Measurements from ENCODE around the gene FARS2.

FARS2 gene

DNA sequence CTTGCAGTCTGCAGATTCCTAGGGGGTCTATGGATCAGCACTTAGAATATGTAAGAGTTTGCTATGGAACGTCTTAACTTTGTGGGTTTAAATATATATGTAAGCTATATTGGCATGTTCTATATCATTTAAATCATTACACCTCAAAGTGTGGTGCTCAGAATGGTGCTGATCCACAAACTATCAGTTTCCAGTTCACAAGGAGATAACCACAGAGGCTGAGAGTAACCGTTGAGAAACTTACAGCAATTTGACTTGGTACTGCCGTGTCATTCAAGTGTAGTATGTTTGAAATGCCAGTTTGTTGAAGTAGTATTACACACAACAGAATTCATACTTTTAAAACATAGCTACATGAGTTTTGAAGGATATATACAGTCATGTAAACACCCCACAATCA lies 279.7 kb downstream of the FARS2 start:
- H4K91ac ChIP-seq (ENCODE audit: low read depth, low read length), result no peak overlapping the region
- H4K12ac ChIP-seq (ENCODE audit: low read depth, low read length), result no peak overlapping the region
- H2BK5ac ChIP-seq (ENCODE audit: low read depth, low read length, poor library complexity), result no peak overlapping the region
- H3K79me1 ChIP-seq (ENCODE audit: low read length), result peaks cover 2% of the 10 kb centered on the region
- no peak for DNase-seq
- H3K14ac ChIP-seq (ENCODE audit: low read length), result no peak overlapping the region
- H3K27ac ChIP-seq (ENCODE audit: low read depth, low read length), result no peak overlapping the region
- no peaks in the 10 kb centered on the region for H3K27me3 ChIP-seq (ENCODE audit: insufficient read depth, low read length)
- H3K9me3 ChIP-seq (ENCODE audit: insufficient read depth, low read depth, low read length), result no peaks in the 10 kb centered on the region
- no peaks in the 10 kb centered on the region for H3K79me2 ChIP-seq (ENCODE audit: control insufficient read depth, insufficient read depth, low read length, poor library complexity)
- no peak overlapping the region for H3K9ac ChIP-seq (ENCODE audit: low read length)
- H3K18ac ChIP-seq (ENCODE audit: low read length), result no peak overlapping the region
- no peak overlapping the region for H2BK120ac ChIP-seq (ENCODE audit: insufficient read depth, low read length, poor library complexity)
- no peak overlapping the region for H3K4ac ChIP-seq (ENCODE audit: low read depth, low read length)
- H3K4me2 ChIP-seq (ENCODE audit: low read length), result no peak overlapping the region
- no peak overlapping the region for H2BK12ac ChIP-seq (ENCODE audit: low read length)
- H3K36me3 ChIP-seq (ENCODE audit: control insufficient read depth in 1 of 2, insufficient read depth in 2 of 2, low read length in 2 of 2), result no peaks in the 10 kb centered on the region
- H3K4me1 ChIP-seq (ENCODE audit: control insufficient read depth in 1 of 2, insufficient read depth in 2 of 2, low read length in 2 of 2), result peaks cover 0 to 2% of the 10 kb centered on the region in 2 experiments
- H2AFZ ChIP-seq (ENCODE audit: insufficient read depth, low read length, poor library complexity), result no peak overlapping the region
- no peak overlapping the region for H4K8ac ChIP-seq (ENCODE audit: low read depth, low read length)
- H3K23ac ChIP-seq (ENCODE audit: low read length), result no peak overlapping the region
- no peak overlapping the region for H2AK5ac ChIP-seq (ENCODE audit: low read length)
- H3K4me3 ChIP-seq (ENCODE audit: low read depth, low read length), result no peak overlapping the region
- WGBS (ENCODE audit: extremely low coverage, insufficient coverage, insufficient read length), result no CpG with 5 or more reads among the region's 3 CpGs

DNA sequence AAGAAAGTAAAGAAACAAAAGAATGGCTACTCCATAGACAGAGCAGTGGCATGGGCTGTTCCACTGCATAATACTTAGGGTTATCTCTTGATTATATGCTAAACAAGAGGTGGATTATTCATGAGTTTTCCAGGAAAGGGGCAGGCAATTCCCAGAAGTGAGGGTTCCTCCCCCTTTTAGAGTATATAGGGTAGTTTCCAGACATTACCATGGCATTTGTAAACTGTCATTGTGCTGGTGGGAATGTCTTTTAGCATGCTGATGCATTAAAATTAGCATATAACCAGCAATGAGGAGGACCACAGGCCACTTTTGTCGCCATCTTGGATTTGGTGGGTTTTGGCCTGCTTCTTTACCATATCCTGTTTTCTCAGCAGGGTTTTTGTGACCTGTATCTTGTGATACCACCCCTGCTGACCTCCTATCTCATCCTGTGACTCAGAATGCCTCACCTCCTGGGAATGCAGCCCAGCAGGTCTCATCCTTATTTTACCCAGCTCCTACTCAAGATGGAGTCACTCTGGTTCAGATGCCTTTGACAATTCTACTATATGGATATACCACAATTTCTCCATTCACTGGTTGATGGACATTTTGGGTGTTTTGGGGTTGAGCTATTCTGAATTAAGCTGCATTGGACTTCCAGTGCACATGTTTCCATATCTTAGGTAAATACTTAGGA lies 280.6 kb downstream of the FARS2 start:
- H3K9me3 ChIP-seq (ENCODE audit: insufficient read depth, low read depth, low read length), result no peaks in the 10 kb centered on the region
- H3K4me1 ChIP-seq (ENCODE audit: control insufficient read depth in 1 of 2, insufficient read depth in 2 of 2, low read length in 2 of 2), result peaks cover 0 to 2% of the 10 kb centered on the region in 2 experiments
- H3K79me2 ChIP-seq (ENCODE audit: control insufficient read depth, insufficient read depth, low read length, poor library complexity), result no peaks in the 10 kb centered on the region
- no peak overlapping the region for H3K9ac ChIP-seq (ENCODE audit: low read length)
- H4K91ac ChIP-seq (ENCODE audit: low read depth, low read length), result no peak overlapping the region
- no peak overlapping the region for H3K4ac ChIP-seq (ENCODE audit: low read depth, low read length)
- H2AK5ac ChIP-seq (ENCODE audit: low read length), result no peak overlapping the region
- peak overlapping the region; percentile 37 for H2BK5ac ChIP-seq (ENCODE audit: low read depth, low read length, poor library complexity)
- H3K79me1 ChIP-seq (ENCODE audit: low read length), result peaks cover 2% of the 10 kb centered on the region
- no peak overlapping the region for H3K4me3 ChIP-seq (ENCODE audit: low read depth, low read length)
- no peak overlapping the region for H3K4me2 ChIP-seq (ENCODE audit: low read length)
- no peak overlapping the region for H4K12ac ChIP-seq (ENCODE audit: low read depth, low read length)
- H3K36me3 ChIP-seq (ENCODE audit: control insufficient read depth in 1 of 2, insufficient read depth in 2 of 2, low read length in 2 of 2), result no peaks in the 10 kb centered on the region
- no peaks in the 10 kb centered on the region for H3K27me3 ChIP-seq (ENCODE audit: insufficient read depth, low read length)
- DNase-seq, result peak; percentile 84 to 90
- no peak overlapping the region for H2BK12ac ChIP-seq (ENCODE audit: low read length)
- H2AFZ ChIP-seq (ENCODE audit: insufficient read depth, low read length, poor library complexity), result no peak overlapping the region
- WGBS (ENCODE audit: extremely low coverage, insufficient coverage, insufficient read length), result no CpG with 5 or more reads among the region's 1 CpG
- H4K8ac ChIP-seq (ENCODE audit: low read depth, low read length), result no peak overlapping the region
- no peak overlapping the region for H3K18ac ChIP-seq (ENCODE audit: low read length)
- H3K14ac ChIP-seq (ENCODE audit: low read length), result no peak overlapping the region
- no peak overlapping the region for H3K27ac ChIP-seq (ENCODE audit: low read depth, low read length)
- H2BK120ac ChIP-seq (ENCODE audit: insufficient read depth, low read length, poor library complexity), result peak overlapping the region; percentile 75
- H3K23ac ChIP-seq (ENCODE audit: low read length), result no peak overlapping the region

DNA sequence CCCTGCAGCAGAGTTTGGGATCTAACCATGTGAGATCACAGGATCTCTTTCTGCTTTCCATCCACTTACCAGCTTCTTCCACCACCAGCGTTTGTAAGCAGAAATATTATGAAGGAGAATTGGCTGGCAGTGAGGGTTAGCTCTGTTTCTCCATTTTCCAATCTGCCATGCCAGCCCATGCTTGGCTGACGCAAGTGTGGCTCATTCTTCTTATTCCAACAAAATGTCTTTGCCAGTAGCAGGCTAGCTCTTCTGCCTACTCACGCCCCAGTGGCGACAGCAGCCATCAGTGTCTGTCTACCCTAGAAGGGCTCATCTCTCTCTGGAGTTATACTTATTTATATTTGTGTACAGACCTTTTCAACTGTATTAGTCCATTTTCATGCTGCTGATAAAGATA lies 286.2 kb downstream of the FARS2 start:
- H3K23ac ChIP-seq (ENCODE audit: low read length), result no peak overlapping the region
- H4K8ac ChIP-seq (ENCODE audit: low read depth, low read length), result no peak overlapping the region
- H3K9me3 ChIP-seq (ENCODE audit: insufficient read depth, low read depth, low read length), result peaks cover 3% of the 10 kb centered on the region
- no peak overlapping the region for H2AFZ ChIP-seq (ENCODE audit: insufficient read depth, low read length, poor library complexity)
- no peak overlapping the region for H3K27ac ChIP-seq (ENCODE audit: low read depth, low read length)
- no peak overlapping the region for H3K4me3 ChIP-seq (ENCODE audit: low read depth, low read length)
- no peaks in the 10 kb centered on the region for H3K79me2 ChIP-seq (ENCODE audit: control insufficient read depth, insufficient read depth, low read length, poor library complexity)
- no peak overlapping the region for H2AK5ac ChIP-seq (ENCODE audit: low read length)
- no peak overlapping the region for H4K91ac ChIP-seq (ENCODE audit: low read depth, low read length)
- no peak overlapping the region for H3K4ac ChIP-seq (ENCODE audit: low read depth, low read length)
- WGBS (ENCODE audit: extremely low coverage, insufficient coverage, insufficient read length), result no CpG with 5 or more reads among the region's 4 CpGs
- peak overlapping the region; percentile 49 for H2BK12ac ChIP-seq (ENCODE audit: low read length)
- H3K4me2 ChIP-seq (ENCODE audit: low read length), result no peak overlapping the region
- H2BK5ac ChIP-seq (ENCODE audit: low read depth, low read length, poor library complexity), result no peak overlapping the region
- H3K18ac ChIP-seq (ENCODE audit: low read length), result no peak overlapping the region
- no peak overlapping the region for H2BK120ac ChIP-seq (ENCODE audit: insufficient read depth, low read length, poor library complexity)
- H3K27me3 ChIP-seq (ENCODE audit: insufficient read depth, low read length), result no peaks in the 10 kb centered on the region
- no peak overlapping the region for H3K9ac ChIP-seq (ENCODE audit: low read length)
- no peaks in the 10 kb centered on the region for H3K79me1 ChIP-seq (ENCODE audit: low read length)
- no peak overlapping the region for H3K14ac ChIP-seq (ENCODE audit: low read length)
- peaks cover 0 to 4% of the 10 kb centered on the region in 2 experiments for H3K36me3 ChIP-seq (ENCODE audit: control insufficient read depth in 1 of 2, insufficient read depth in 2 of 2, low read length in 2 of 2)
- DNase-seq, result no peak
- no peak overlapping the region for H4K12ac ChIP-seq (ENCODE audit: low read depth, low read length)
- peaks cover 0 to 2% of the 10 kb centered on the region in 2 experiments for H3K4me1 ChIP-seq (ENCODE audit: control insufficient read depth in 1 of 2, insufficient read depth in 2 of 2, low read length in 2 of 2)

DNA sequence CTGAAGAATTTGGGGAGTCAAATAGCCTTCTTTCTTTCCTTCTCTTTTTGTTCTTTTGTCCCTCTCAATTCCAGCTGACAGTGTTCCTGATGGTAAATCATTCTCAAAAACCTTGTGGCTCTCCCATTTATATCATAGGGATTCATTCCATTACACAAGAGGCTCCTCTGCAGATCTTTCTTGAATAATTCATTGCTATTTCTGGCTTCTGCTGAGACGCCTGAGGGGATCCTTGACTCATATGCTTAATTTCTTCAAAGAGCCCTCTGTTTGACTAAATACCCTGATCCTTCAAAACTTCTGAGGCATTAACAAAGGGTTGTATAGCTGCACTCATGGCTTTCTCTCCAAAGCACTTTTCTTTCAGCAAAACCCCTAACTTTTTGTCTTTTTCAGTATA lies 289.3 kb downstream of the FARS2 start:
- H3K9me3 ChIP-seq (ENCODE audit: insufficient read depth, low read depth, low read length), result peaks cover 3% of the 10 kb centered on the region
- H3K36me3 ChIP-seq (ENCODE audit: control insufficient read depth in 1 of 2, insufficient read depth in 2 of 2, low read length in 2 of 2), result peaks cover 0 to 4% of the 10 kb centered on the region in 2 experiments
- no peak overlapping the region for H3K4me3 ChIP-seq (ENCODE audit: low read depth, low read length)
- no peak overlapping the region for H3K18ac ChIP-seq (ENCODE audit: low read length)
- no peak overlapping the region for H2AK5ac ChIP-seq (ENCODE audit: low read length)
- no peak overlapping the region for H4K12ac ChIP-seq (ENCODE audit: low read depth, low read length)
- H4K8ac ChIP-seq (ENCODE audit: low read depth, low read length), result no peak overlapping the region
- peaks cover 0 to 6% of the 10 kb centered on the region in 2 experiments for H3K4me1 ChIP-seq (ENCODE audit: control insufficient read depth in 1 of 2, insufficient read depth in 2 of 2, low read length in 2 of 2)
- H3K27me3 ChIP-seq (ENCODE audit: insufficient read depth, low read length), result no peaks in the 10 kb centered on the region
- no peak overlapping the region for H2BK12ac ChIP-seq (ENCODE audit: low read length)
- H3K14ac ChIP-seq (ENCODE audit: low read length), result no peak overlapping the region
- H2BK5ac ChIP-seq (ENCODE audit: low read depth, low read length, poor library complexity), result no peak overlapping the region
- no CpG with 5 or more reads among the region's 1 CpG for WGBS (ENCODE audit: extremely low coverage, insufficient coverage, insufficient read length)
- H4K91ac ChIP-seq (ENCODE audit: low read depth, low read length), result no peak overlapping the region
- no peak overlapping the region for H3K27ac ChIP-seq (ENCODE audit: low read depth, low read length)
- no peaks in the 10 kb centered on the region for H3K79me1 ChIP-seq (ENCODE audit: low read length)
- no peak overlapping the region for H3K4me2 ChIP-seq (ENCODE audit: low read length)
- H3K23ac ChIP-seq (ENCODE audit: low read length), result no peak overlapping the region
- H2BK120ac ChIP-seq (ENCODE audit: insufficient read depth, low read length, poor library complexity), result no peak overlapping the region
- peak; percentile 86 to 93 for DNase-seq
- no peak overlapping the region for H3K9ac ChIP-seq (ENCODE audit: low read length)
- no peak overlapping the region for H2AFZ ChIP-seq (ENCODE audit: insufficient read depth, low read length, poor library complexity)
- H3K79me2 ChIP-seq (ENCODE audit: control insufficient read depth, insufficient read depth, low read length, poor library complexity), result no peaks in the 10 kb centered on the region
- no peak overlapping the region for H3K4ac ChIP-seq (ENCODE audit: low read depth, low read length)
